ENCODE results near the gene BCL2. TPM values are rescaled to one million over a fixed set of nuclear protein-coding genes. Genes with fewer than 3 reads are reported as not detected.
"Not testable (repeated sequence)": the region's sequence is repeated elsewhere in the genome, so short reads cannot be mapped to it uniquely, and the experiment has no call there.

The BCL2 gene
- total RNA-seq = 10 to 100 TPM in 1 of 8 experiments, 1 to 10 TPM in 6, under 1 TPM in 1; 0.97 to 29.2 (median 5.8) TPM

DNA sequence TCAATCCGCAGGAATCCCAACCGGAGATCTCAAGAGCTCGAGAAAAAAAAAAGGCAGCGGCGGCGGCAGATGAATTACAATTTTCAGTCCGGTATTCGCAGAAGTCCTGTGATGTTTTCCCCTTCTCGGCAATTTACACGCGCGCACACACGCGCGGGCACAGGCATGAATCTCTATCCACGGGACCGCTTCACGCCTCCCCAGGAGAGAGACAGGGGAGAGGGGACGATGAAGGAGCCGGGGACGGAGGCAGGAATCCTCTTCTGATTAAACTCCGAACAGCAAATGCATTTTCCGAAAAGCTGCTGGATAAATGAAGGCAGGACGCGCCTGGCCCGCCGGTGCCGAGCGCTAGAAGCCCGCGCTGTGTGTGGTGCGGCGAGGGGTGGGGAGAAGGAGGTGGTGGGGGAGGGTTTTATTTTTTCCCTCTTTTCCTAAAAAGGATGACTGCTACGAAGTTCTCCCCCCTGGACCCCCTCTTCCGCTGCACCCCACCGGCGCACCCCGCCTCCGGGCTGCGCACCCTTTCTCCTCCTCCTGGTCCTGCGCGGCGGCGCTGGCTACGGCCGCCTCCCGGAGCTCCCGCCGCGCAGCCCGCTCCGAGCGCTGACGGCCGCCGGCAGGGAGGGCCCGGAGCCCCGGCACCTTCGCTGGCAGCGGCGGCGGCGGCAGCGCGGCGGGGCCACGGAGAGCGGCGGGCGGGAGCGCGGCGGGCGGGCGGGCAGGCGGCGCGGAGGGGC, at the start of gene BCL2:
BCL2 (minus strand) TSS at position 387 of the 740 bp plus-strand sequence.
- 0 to 10% (median 3%) methylated on average over 2 to 15 of the region's 78 CpGs; no CpG with 5 or more reads in 3 of the 10 experiments for WGBS, 10 experiments
- H3K4me1 ChIP-seq (replicated peaks in 1 of 2) = peaks cover 18 to 32% of the 10 kb centered on the region in 2 donors
- peak within 1 kb of the TSS; percentile 85 to 86 for H3K27ac ChIP-seq
- H3K4me3 ChIP-seq = peak within 1 kb of the TSS; percentile 62 to 94 (median 75)
- peak; percentile 21 to 63 (median 44) for ATAC-seq (replicated peaks in 6 of 8)
- in situ Hi-C loops (cut with MboI; ENCODE audit: low pct_unique_long_range_greater_than_20kb in 2 of 9, low sequenced_read_pairs in 9 of 9, unreplicated experiment in 9 of 9) = loop anchor here in 4 of 9 experiments (10.0 to 25.0 kb wide), 4 partner anchors 107 to 305 kb away; no protein-coding TSS in a partner anchor

DNA sequence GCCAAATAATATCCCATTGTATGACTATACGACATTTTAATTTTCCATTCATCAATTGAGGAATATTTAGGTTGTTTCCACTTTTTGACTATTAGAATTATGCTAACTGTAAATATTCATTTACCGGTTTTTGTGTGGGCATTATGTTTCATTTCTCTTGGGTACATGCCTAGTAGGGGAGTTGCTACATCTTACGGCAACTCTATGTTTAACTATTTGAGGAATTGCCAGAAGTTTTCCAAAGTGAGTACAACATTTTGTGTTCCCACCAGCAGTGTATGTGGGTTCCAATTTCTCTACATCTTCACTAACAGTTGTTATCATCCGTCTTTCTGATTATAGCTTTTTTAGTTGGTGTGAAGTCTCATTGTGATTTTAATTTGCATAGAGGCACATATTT, 49.0 kb upstream of the BCL2 start:
- ATAC-seq (replicated peaks in 6 of 8) = no peak
- Histone ChIP-seq H3K4me3 (no peak overlapping the region), H3K4me1 (replicated peaks in 1 of 2) (peaks cover 8 to 13% of the 10 kb centered on the region in 2 donors), H3K27ac (no peak overlapping the region)
- in situ Hi-C loops (cut with MboI; ENCODE audit: low pct_unique_long_range_greater_than_20kb in 2 of 9, low sequenced_read_pairs in 9 of 9, unreplicated experiment in 9 of 9) = no loop called here
- 37 to 98% (median 90%) methylated on average over 3 to 4 of the region's 4 CpGs for WGBS, 10 experiments

DNA sequence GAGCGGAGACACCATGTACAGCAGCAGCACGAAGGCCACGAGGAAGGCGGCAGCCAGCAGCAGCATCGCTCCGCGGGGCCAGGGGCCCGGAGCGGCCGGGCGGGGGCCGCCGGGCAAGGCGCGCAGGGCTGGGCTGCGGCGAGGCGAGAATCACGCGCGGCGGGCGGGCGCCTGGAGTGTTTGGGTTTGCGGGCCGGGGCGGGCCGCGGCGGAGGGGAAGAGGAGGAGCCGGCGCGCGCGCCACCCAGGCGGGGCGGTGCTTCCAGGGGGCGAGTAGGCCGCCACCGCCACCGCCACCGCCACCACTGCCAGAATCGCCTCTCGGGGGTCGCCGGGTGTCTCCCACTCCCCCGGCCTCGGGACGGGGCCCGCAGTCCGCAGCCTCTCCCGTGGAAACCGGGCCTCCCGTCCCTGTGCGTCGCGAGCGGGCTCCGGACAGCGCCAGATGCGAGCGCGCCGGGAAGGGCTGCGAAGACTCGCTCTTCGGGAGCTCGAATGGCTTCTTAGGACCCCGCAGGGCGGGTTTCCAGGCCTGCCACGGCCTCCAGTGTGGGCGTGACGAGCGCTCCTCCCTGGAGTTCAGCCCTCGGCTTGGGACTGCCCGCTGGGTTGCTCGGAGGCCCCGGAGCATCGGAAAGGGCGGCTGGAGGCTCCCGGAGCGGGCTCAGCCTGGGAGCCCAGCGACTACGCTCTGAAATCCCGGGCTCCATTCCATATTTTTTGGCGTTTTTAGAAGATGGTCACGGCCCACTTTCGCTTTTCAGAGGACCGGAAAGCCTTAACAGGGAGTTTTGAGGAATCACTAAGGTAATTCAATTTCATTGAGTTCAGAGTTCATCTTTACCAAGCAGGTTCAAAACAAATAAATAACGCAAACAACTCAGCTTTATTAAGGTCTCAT, 47.7 kb upstream of the BCL2 start, which contains the start of gene KDSR:
KDSR (minus strand) TSS at position 154 of the 901 bp plus-strand sequence; CDS start at position 66, 88 bp downstream.
- Histone ChIP-seq H3K27ac (peak within 1 kb of the TSS; percentile 81 to 92), H3K4me3 (peak within 1 kb of the TSS; percentile 79 to 98 (median 85)), H3K4me1 (replicated peaks in 1 of 2) (peaks cover 8 to 13% of the 10 kb centered on the region in 2 donors)
- in situ Hi-C loops (cut with MboI; ENCODE audit: low pct_unique_long_range_greater_than_20kb in 2 of 9, low sequenced_read_pairs in 9 of 9, unreplicated experiment in 9 of 9) = no loop called here
- ATAC-seq (replicated peaks in 6 of 8) = peak; percentile 85 to 97 (median 94)
- 0 to 10% (median 0%) methylated on average over 1 to 15 of the region's 90 CpGs; no CpG with 5 or more reads in 3 of the 10 experiments for WGBS, 10 experiments

DNA sequence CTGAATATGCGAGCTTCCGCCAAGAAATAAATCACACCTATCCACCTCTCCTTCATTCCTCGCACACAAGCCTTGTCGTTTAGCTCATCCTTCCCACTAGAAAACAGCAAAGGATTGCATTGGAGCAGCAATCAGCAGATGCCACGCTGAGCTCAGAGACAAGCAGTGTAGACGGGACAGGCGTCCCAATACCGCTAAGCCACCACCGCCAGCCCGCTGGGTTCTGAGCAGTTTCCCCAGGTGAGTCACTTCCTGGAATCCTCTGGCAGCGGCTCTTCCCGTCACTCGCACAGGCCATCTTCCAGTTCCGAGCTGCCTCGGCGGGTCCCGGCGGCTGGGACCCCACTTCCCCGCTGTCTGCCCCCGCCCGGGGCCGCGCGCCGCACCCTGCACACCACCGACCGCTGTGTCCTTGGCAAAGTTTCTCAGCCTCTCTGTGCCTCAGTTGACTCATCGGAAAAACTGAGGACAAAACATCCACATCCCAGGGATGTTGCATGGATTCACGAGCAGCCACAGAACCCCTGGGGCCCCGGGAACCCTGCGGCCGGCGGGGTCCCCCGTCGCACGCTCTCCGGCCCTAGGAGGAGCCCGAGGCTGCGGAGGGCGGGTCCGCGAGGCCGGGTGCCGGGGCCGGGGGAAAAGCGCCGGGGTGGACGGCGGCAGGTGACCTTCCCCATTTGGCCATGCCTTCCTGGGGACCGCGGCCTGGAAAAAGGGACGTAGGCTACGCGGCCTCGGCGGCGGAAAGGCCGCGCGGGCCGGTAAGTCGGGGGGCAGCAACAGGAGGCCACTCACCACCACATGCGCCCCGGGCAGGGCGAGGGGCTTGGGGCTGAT, 46.9 kb upstream of the BCL2 start:
- Histone ChIP-seq H3K4me3 (peak overlapping the region; percentile 79 to 98 (median 85)), H3K27ac (peak overlapping the region; percentile 81 to 92), H3K4me1 (replicated peaks in 1 of 2) (peaks cover 8 to 13% of the 10 kb centered on the region in 2 donors)
- WGBS, 10 experiments = 0 to 5% (median 0%) methylated on average over 1 to 13 of the region's 65 CpGs; no CpG with 5 or more reads in 3 of the 10 experiments
- in situ Hi-C loops (cut with MboI; ENCODE audit: low pct_unique_long_range_greater_than_20kb in 2 of 9, low sequenced_read_pairs in 9 of 9, unreplicated experiment in 9 of 9) = no loop called here
- peak; percentile 1 to 17 (median 6) for ATAC-seq (replicated peaks in 6 of 8)

DNA sequence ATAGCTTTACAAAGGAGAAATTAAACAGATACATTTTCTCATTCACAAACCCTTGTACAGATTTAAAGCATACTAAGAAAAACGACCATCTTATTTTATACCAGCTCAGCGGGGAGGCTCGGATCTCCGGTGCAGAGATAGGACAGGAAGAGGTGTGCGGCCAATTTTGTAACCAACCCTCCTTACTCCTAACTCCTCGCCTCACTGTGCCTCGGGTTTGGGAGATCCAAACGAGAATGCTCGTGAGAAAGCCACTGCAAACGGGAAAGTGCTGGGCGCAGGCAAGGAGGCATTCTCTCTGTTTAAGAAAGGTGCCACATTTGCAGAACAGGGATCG, 46.3 kb upstream of the BCL2 start:
- Histone ChIP-seq H3K27ac (no peak overlapping the region), H3K4me3 (peak overlapping the region; percentile 79 to 98 (median 85)), H3K4me1 (replicated peaks in 1 of 2) (peaks cover 8 to 13% of the 10 kb centered on the region in 2 donors)
- no peak for ATAC-seq (replicated peaks in 6 of 8)
- in situ Hi-C loops (cut with MboI; ENCODE audit: low pct_unique_long_range_greater_than_20kb in 2 of 9, low sequenced_read_pairs in 9 of 9, unreplicated experiment in 9 of 9) = no loop called here
- WGBS, 10 experiments = 0 to 20% (median 3%) methylated on average over 1 to 7 of the region's 12 CpGs; no CpG with 5 or more reads in 2 of the 10 experiments

DNA sequence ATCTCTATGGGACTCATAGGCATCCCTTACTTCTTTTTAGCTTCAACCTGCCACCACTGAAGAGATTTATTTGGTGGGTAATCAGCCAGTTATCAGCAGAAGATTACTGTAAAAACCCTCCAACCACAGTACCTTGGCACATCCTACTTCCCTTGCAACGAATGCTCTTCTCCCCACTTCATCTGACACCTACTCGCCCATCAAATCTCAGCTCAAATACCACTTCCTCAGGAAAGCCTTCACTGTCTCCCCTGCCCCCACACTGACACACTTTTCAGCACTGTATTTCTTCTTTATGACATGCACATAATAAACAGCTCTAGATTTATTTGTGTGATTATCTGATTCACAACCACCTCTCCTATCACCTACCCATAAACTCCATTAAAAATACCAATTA, 44.4 kb upstream of the BCL2 start:
- in situ Hi-C loops (cut with MboI; ENCODE audit: low pct_unique_long_range_greater_than_20kb in 2 of 9, low sequenced_read_pairs in 9 of 9, unreplicated experiment in 9 of 9) = no loop called here
- H3K4me3 ChIP-seq = no peak overlapping the region
- H3K4me1 ChIP-seq (replicated peaks in 1 of 2) = peaks cover 8 to 13% of the 10 kb centered on the region in 2 donors
- ATAC-seq (replicated peaks in 6 of 8) = no peak
- WGBS, 10 experiments = 80 to 100% (median 100%) methylated on average over 1 to 2 of the region's 2 CpGs; no CpG with 5 or more reads in 5 of the 10 experiments
- H3K27ac ChIP-seq = no peak overlapping the region

DNA sequence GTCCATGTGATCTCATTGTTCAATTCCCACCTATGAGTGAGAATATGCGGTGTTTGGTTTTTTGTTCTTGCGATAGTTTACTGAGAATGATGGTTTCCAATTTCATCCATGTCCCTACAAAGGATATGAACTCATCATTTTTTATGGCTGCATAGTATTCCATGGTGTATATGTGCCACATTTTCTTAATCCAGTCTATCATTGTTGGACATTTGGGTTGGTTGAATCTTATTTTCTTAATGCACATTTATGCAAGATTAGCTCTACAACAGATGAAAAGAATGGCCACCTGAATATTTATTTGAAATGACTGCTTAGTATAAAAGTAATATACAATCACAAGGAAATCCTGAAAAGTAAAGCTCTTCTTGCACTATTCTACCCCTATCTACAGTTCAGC, 43.9 kb upstream of the BCL2 start:
- ATAC-seq (replicated peaks in 6 of 8); H3K4me3 ChIP-seq; in situ Hi-C loops (cut with MboI; ENCODE audit: low pct_unique_long_range_greater_than_20kb in 2 of 9, low sequenced_read_pairs in 9 of 9, unreplicated experiment in 9 of 9); H3K27ac ChIP-seq: not testable (repeated sequence)
- whole genome bisulfite sequencing, 10 experiments = no CpG with 5 or more reads among the region's 2 CpGs
- peaks cover 8 to 13% of the 10 kb centered on the region in 2 donors for H3K4me1 ChIP-seq (replicated peaks in 1 of 2)

DNA sequence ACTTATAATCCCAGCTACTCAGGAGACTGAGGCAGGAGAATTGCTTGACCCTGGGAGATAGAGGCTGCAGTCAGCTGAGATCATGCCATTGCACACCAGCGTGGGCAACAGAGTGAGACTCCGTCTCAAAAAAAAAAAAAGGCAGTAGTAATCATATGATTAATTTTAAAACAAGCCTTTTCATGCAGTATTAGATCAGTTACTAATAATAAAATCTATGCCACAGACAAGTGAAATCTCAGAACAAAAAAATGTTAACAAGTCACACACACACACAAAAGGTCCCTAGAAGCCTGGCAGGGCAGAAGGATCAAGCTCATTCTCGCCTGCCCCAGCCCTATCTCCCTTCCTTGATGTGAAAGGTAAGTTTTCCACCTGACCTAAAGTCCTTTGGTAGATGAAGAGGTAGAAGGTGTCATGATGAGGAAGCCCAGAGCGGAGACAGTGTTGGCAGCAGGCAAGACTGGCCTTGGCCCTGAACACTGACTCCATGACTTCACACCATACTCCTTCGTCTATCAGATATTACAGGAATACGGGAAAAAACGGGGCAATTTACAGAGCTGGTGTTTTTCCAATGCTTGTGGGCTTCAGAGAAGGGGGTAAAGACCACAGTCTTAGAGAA, 36.8 kb upstream of the BCL2 start:
- WGBS, 10 experiments = 64 to 100% (median 93%) methylated on average over 3 to 6 of the region's 7 CpGs; no CpG with 5 or more reads in 3 of the 10 experiments
- no peak overlapping the region for H3K4me3 ChIP-seq
- no peaks in the 10 kb centered on the region for H3K4me1 ChIP-seq (replicated peaks in 1 of 2)
- in situ Hi-C loops (cut with MboI; ENCODE audit: low pct_unique_long_range_greater_than_20kb in 2 of 9, low sequenced_read_pairs in 9 of 9, unreplicated experiment in 9 of 9) = no loop called here
- ATAC-seq (replicated peaks in 6 of 8) = peak in 1 of 8 experiments; percentile 55
- H3K27ac ChIP-seq = no peak overlapping the region

DNA sequence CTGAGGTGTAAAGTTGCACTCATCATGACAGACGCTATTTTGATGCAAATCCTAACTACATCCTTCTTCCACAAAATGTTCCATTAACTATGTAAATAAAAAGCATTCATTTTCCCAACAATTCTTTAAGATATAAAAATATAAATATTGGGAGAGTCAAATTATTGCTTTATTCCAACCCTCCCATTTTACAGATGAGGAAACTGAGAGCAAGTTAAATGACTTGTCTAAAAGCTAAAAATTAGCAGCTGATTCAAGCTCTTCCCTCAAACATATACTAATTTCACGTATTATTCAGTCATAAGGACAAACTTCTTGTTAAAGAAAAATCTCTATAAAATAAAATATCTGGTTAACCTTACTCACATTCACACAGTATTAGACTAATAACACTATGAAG, 30.7 kb upstream of the BCL2 start:
- ATAC-seq (replicated peaks in 6 of 8) = no peak
- Histone ChIP-seq H3K27ac (no peak overlapping the region), H3K4me1 (replicated peaks in 1 of 2) (no peaks in the 10 kb centered on the region), H3K4me3 (no peak overlapping the region)
- WGBS, 10 experiments = 0 to 50% (median 50%) methylated on average over 1 to 2 of the region's 2 CpGs; no CpG with 5 or more reads in 1 of the 10 experiments
- in situ Hi-C loops (cut with MboI; ENCODE audit: low pct_unique_long_range_greater_than_20kb in 2 of 9, low sequenced_read_pairs in 9 of 9, unreplicated experiment in 9 of 9) = no loop called here

DNA sequence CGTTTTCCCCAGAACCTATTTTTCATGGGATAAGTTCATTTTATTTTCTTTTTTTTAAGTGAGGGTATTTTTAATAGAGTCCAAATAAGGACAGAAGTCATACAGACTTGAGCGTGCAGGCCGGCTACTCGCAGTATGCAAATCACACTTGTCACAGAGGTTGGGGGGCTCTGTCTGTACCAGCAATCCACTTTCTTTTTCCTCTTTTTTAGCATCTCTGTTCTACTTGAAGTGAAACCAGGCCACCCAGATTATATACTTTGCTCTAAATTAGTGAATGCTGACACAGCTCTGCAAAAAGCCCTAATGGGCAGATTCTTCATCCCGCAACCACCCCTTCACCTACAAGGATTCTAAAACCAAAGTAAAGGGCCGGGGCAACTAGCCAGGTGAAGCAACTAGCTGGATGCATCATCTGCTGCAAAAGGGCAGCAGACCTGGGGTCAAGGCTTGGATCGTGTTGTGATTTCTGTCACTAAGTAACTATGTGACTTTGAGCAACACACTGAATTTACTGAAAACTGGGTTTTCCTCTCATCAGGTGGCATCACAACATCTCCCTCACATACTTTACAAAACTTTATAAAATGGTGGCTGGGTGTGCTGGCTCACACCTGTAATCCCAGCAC, 29.1 kb upstream of the BCL2 start:
- no peak for ATAC-seq (replicated peaks in 6 of 8)
- Histone ChIP-seq H3K4me3 (no peak overlapping the region), H3K4me1 (replicated peaks in 1 of 2) (no peaks in the 10 kb centered on the region), H3K27ac (no peak overlapping the region)
- 89 to 100% (median 96%) methylated on average over 1 to 7 of the region's 7 CpGs for WGBS, 10 experiments
- in situ Hi-C loops (cut with MboI; ENCODE audit: low pct_unique_long_range_greater_than_20kb in 2 of 9, low sequenced_read_pairs in 9 of 9, unreplicated experiment in 9 of 9) = loop anchor here in 3 of 9 experiments (25.0 kb wide), 1 partner anchor 336 kb away; no protein-coding TSS in a partner anchor

DNA sequence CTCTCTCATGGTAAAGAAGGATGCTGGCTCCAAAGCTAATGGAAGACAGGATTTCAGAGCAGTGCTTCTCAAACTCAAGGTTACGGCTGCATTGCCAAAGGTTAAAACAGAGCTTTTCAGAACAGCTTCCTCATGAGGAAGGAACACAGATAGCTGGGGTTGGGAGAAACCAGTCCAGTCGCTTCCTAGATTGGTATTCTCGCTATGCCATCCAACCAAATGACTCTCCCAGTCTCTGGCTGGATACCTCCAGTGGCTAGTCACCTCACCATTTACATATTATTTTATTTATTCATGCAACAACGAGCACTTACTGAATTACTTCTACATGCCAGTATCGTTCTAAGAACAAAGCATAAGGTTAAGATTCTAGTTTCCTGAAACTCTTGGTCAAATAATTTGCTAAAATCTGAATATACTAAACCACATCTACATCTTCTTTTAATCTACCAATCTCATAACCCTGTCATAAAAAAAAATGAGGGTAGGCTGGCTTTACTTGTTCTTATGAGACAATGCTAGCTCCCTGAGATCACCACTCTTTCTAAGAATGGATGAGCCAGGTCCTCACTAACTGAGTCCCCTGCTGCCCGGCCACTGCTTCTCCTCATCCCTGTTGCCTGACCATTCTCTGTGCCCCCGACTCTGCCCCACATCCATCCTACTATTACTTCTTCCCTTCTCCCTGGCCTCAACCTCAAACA, 27.1 kb upstream of the BCL2 start:
- no peak overlapping the region for H3K27ac ChIP-seq
- ATAC-seq (replicated peaks in 6 of 8) = peak in 2 of 8 experiments; percentile 48 to 75
- no peak overlapping the region for H3K4me3 ChIP-seq
- no peaks in the 10 kb centered on the region for H3K4me1 ChIP-seq (replicated peaks in 1 of 2)
- in situ Hi-C loops (cut with MboI; ENCODE audit: low pct_unique_long_range_greater_than_20kb in 2 of 9, low sequenced_read_pairs in 9 of 9, unreplicated experiment in 9 of 9) = loop anchor here in 3 of 9 experiments (25.0 kb wide), 1 partner anchor 334 kb away; no protein-coding TSS in a partner anchor
- 30 to 100% (median 86%) methylated on average over 1 to 5 of the region's 7 CpGs; no CpG with 5 or more reads in 1 of the 10 experiments for WGBS, 10 experiments
